SK-N-SH (cell line): ENCODE data around the gene LSMEM2. TPM values are rescaled to one million over a fixed set of nuclear protein-coding genes. Genes with fewer than 3 reads are reported as not detected.
A peak's percentile ranks its signal among the peaks of the same experiment; 100 is the strongest.

ENCODE experiments used
- CTCF ChIA-PET: fragments of 300-600, 350-600 bp; formaldehyde crosslinking; extraction: SDS; loops from one replicate; lab custom pipeline; 2021; lab: Yijun Ruan, JAX
- POLR2A ChIA-PET: fragments of 350-600 bp; sonication (Branson Sonifier 250); formaldehyde crosslinking; extraction: SDS; loops from one replicate; lab custom pipeline; 2020; ENCODE audit warnings: antibody characterized with exemption, inconsistent platforms; lab: Yijun Ruan, JAX
- DNase-seq: peaks from one replicate; pipeline ENCODE4 v3.0.0; 2012
- H2AFZ ChIP-seq: fragments of 200-600 bp; sonication (generic); 2 replicates; pipeline ENCODE4 v1.8.1; 2016; ENCODE audit warnings: antibody characterized with exemption, mild to moderate bottlenecking, low read depth
- H3F3A ChIP-seq: fragments of 200-600 bp; sonication (generic); replicated peaks from 2 replicates; pipeline ENCODE3; 2016; ENCODE audit warnings: antibody characterized with exemption, mild to moderate bottlenecking; ENCODE audit not compliant: insufficient read depth
- H3K27ac ChIP-seq, 2 experiments: fragments of 200-500 bp in 1 of 2; fragments of 200-600 bp in 1 of 2; sonication (Bioruptor generic) in 1 of 2; sonication (generic), shearing (Covaris generic) in 1 of 2; 2 replicates each; pipeline versions ENCODE4 v1.5.1 to v1.6.1; 2014 to 2016; ENCODE audit warnings: low read depth in 2 of 2, inconsistent platforms in 1 of 2, low read length in 1 of 2, mild to moderate bottlenecking in 1 of 2, mixed read lengths in 1 of 2
- H3K27me3 ChIP-seq: fragments of 200-600 bp; sonication (generic), shearing (Covaris generic); 2 replicates; pipeline ENCODE4 v1.6.1; 2016; ENCODE audit warnings: mixed run types; ENCODE audit not compliant: insufficient read depth
- H3K36me3 ChIP-seq, 2 experiments: fragments of 200-500 bp in 1 of 2; fragments of 200-600 bp in 1 of 2; sonication (Bioruptor generic) in 1 of 2; sonication (generic) in 1 of 2; replicated peaks in 1 of 2; 2 replicates each; pipeline versions ENCODE3 to v1.5.1; 2014 to 2016; ENCODE audit warnings: low read length in 1 of 2, mild to moderate bottlenecking in 1 of 2; ENCODE audit not compliant: insufficient read depth in 2 of 2, control insufficient read depth in 1 of 2
- H3K4me1 ChIP-seq, 2 experiments: fragments of 200-500 bp in 1 of 2; fragments of 200-600 bp in 1 of 2; sonication (Bioruptor generic) in 1 of 2; sonication (generic), shearing (Covaris generic) in 1 of 2; 2 replicates each; pipeline versions ENCODE4 v1.5.1 to v1.6.1; 2014 to 2016; ENCODE audit warnings: low read depth in 1 of 2, low read length in 1 of 2, mixed run types in 1 of 2; ENCODE audit not compliant: insufficient read depth in 2 of 2, control insufficient read depth in 1 of 2
- H3K4me2 ChIP-seq: fragments of 200-600 bp; sonication (generic), shearing (Covaris generic); 2 replicates; pipeline ENCODE4 v1.6.1; 2017; ENCODE audit warnings: mixed run types
- H3K4me3 ChIP-seq, 2 experiments: fragments of 200-500 bp in 1 of 2; fragments of 200-600 bp in 1 of 2; sonication (Bioruptor generic) in 1 of 2; sonication (generic), shearing (Covaris generic) in 1 of 2; 2 replicates each; pipeline versions ENCODE4 v1.5.1 to v1.8.1; 2014 to 2016; ENCODE audit warnings: low read depth in 2 of 2, inconsistent platforms in 1 of 2, low read length in 1 of 2, mild to moderate bottlenecking in 1 of 2, mixed read lengths in 1 of 2, moderate library complexity in 1 of 2
- H3K79me2 ChIP-seq: fragments of 200-600 bp; sonication (generic); 2 replicates; pipeline ENCODE4 v1.8.1; 2017; ENCODE audit warnings: mild to moderate bottlenecking; ENCODE audit not compliant: insufficient read depth
- H3K9ac ChIP-seq: fragments of 200-600 bp; sonication (generic); 2 replicates; pipeline ENCODE4 v1.6.1; 2017; ENCODE audit warnings: mixed run types
- H3K9me2 ChIP-seq: fragments of 200-600 bp; sonication (generic); 2 replicates; pipeline ENCODE4 v1.6.1; 2017; ENCODE audit warnings: mixed run types
- H3K9me3 ChIP-seq: fragments of 200-600 bp; sonication (generic); 2 replicates; pipeline ENCODE4 v1.6.1; 2017; ENCODE audit warnings: mixed run types, mild to moderate bottlenecking, moderate library complexity
- H4K20me1 ChIP-seq: fragments of 200-600 bp; sonication (generic); 2 replicates; pipeline ENCODE4 v1.6.1; 2017; ENCODE audit warnings: mild to moderate bottlenecking, mixed run types; ENCODE audit not compliant: insufficient read depth
- ELF1 ChIP-seq: IDR thresholded peaks from 2 replicates; pipeline ENCODE4 v1.4.0; 2012
- FOSL2 ChIP-seq: IDR thresholded peaks from 2 replicates; pipeline ENCODE4 v1.4.0; 2012; ENCODE audit warnings: low read depth, mild to moderate bottlenecking, moderate library complexity, borderline replicate concordance
- GABPA ChIP-seq: IDR thresholded peaks from 2 replicates; pipeline ENCODE4 v1.4.0; 2012; ENCODE audit warnings: low read depth, mild to moderate bottlenecking
- MXI1 ChIP-seq: IDR thresholded peaks from 2 replicates; pipeline ENCODE4 v1.6.1; 2012; ENCODE audit warnings: mild to moderate bottlenecking, low read depth, low read length, improper control_type of control experiment
- NFIC ChIP-seq: IDR thresholded peaks from 2 replicates; pipeline ENCODE4 v1.4.0; 2012; ENCODE audit warnings: borderline replicate concordance
- NRF1 ChIP-seq: IDR thresholded peaks from 2 replicates; pipeline ENCODE4 v1.6.1; 2012; ENCODE audit warnings: low read depth, mild to moderate bottlenecking, low read length
- POLR2AphosphoS5 ChIP-seq: IDR thresholded peaks from 2 replicates; pipeline ENCODE4 v1.6.1; 2012; ENCODE audit warnings: low read depth, low read length
- RCOR1 ChIP-seq: fragments of 150-350 bp; IDR thresholded peaks from 2 replicates; pipeline ENCODE4 v1.6.1; 2017; ENCODE audit warnings: antibody characterized with exemption, low read length
- RXRA ChIP-seq: IDR thresholded peaks from 2 replicates; pipeline ENCODE4 v1.4.0; 2012; ENCODE audit warnings: low read depth, mild to moderate bottlenecking, borderline replicate concordance
- SMC3 ChIP-seq: IDR thresholded peaks from 2 replicates; pipeline ENCODE4 v1.6.1; 2012; ENCODE audit warnings: low read depth, low read length, improper control_type of control experiment
- TAF1 ChIP-seq: IDR thresholded peaks from 2 replicates; pipeline ENCODE4 v1.6.1; 2012; ENCODE audit warnings: low read depth, mild to moderate bottlenecking, low read length, moderate library complexity, borderline replicate concordance
- TEAD4 ChIP-seq: IDR thresholded peaks from 2 replicates; pipeline ENCODE4 v1.4.0; 2012; ENCODE audit warnings: mild to moderate bottlenecking, borderline replicate concordance; ENCODE audit not compliant: insufficient read depth
- WGBS: methylation state at CpG from one replicate; pipeline ENCODE4 v1.1.6; 2017; ENCODE audit warnings: low lambda C conversion rate; 5-methylcytosine and 5-hydroxymethylcytosine counted together
- polyA plus RNA-seq, 3 experiments: library from polyadenylated mRNA; depleted of rRNA; stranded (reverse); fragments of >200 nt; gene quantifications; 2 replicates each; pipeline ENCODE4 v1.2.3, GENCODE V29; 2012
- TF ChIP-seq, protein P1 (sequence below): IDR thresholded peaks from 2 replicates; pipeline ENCODE4 v1.4.0; 2012; ENCODE audit warnings: low read depth, borderline replicate concordance
- TF ChIP-seq, protein P2 (sequence below): IDR thresholded peaks from 2 replicates; pipeline ENCODE4; 2012
- TF ChIP-seq, protein P3 (sequence below): IDR thresholded peaks from 2 replicates; pipeline ENCODE4 v1.4.0; 2012; ENCODE audit warnings: low read depth
- TF ChIP-seq, protein P4 (sequence below): IDR thresholded peaks from 2 replicates; pipeline ENCODE4 v1.6.1; 2012; ENCODE audit warnings: mild to moderate bottlenecking, low read depth, low read length, moderate library complexity
- TF ChIP-seq, protein P5 (sequence below): IDR thresholded peaks from 2 replicates; pipeline ENCODE4 v1.4.0; 2012; ENCODE audit warnings: low read depth, borderline replicate concordance

LSMEM2 gene
- polyA plus RNA-seq, 1 of the 3 experiments (the other 2 are of a cell fraction) = 0.03 TPM

DNA sequence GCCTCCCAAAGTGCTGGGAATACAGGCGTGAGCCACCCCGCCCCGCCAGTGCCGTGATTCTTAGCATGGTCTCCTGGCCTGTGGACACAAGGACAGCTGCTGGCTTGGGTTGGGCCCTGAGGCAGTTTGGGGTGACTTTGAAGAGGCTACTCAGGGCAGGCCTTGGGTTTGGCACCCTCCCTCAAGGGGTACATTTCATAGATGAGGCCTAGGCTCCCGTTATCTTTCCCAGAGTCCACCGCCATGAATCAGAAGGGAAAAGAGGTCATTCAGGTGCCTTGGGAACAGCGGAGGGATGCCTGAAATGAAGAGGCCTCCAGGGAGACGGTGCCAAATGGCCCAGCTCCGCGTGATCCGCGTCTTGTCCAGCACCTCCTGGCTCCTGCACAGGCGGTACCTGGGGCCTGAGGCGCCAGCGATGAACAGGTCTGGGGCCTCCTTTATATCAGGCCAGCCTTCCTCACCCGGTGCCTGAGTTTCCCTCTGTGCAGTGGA, 33.6 kb upstream of the LSMEM2 start:
- H2AFZ ChIP-seq = no peak overlapping the region
- peaks cover 43% of the 10 kb centered on the region for H3F3A ChIP-seq
- CTCF ChIA-PET = interaction anchor here (0.7 to 61.6 kb wide), 7 partner anchors 13 to 78 kb away, joined by 3 to 1375 read pairs (median 3); partner anchors contain the start of genes GNAI2 and GNAT1
- H3K27ac ChIP-seq = peak overlapping the region; percentile 72 to 89
- no peak for DNase-seq
- TF ChIP-seq TEAD4 (no peak), NRF1 (no peak), MXI1 (no peak), ELF1 (no peak), GABPA (no peak), RCOR1 (no peak), FOSL2 (no peak), NFIC (no peak), POLR2AphosphoS5 (no peak), TAF1 (no peak), RXRA (no peak)
- TF ChIP-seq, protein P1, sequence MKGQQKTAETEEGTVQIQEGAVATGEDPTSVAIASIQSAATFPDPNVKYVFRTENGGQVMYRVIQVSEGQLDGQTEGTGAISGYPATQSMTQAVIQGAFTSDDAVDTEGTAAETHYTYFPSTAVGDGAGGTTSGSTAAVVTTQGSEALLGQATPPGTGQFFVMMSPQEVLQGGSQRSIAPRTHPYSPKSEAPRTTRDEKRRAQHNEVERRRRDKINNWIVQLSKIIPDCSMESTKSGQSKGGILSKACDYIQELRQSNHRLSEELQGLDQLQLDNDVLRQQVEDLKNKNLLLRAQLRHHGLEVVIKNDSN = no peak
- TF ChIP-seq, protein P2, sequence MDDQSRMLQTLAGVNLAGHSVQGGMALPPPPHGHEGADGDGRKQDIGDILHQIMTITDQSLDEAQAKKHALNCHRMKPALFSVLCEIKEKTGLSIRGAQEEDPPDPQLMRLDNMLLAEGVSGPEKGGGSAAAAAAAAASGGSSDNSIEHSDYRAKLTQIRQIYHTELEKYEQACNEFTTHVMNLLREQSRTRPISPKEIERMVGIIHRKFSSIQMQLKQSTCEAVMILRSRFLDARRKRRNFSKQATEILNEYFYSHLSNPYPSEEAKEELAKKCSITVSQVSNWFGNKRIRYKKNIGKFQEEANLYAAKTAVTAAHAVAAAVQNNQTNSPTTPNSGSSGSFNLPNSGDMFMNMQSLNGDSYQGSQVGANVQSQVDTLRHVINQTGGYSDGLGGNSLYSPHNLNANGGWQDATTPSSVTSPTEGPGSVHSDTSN = no peak
- TF ChIP-seq, protein P3, sequence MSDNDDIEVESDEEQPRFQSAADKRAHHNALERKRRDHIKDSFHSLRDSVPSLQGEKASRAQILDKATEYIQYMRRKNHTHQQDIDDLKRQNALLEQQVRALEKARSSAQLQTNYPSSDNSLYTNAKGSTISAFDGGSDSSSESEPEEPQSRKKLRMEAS = no peak
- peaks cover 35 to 36% of the 10 kb centered on the region in 2 experiments; a peak in 3 of 4 replicates for H3K4me1 ChIP-seq
- no peaks in the 10 kb centered on the region for H3K9me2 ChIP-seq
- H4K20me1 ChIP-seq = peaks cover 91% of the 10 kb centered on the region
- peaks cover 100% of the 10 kb centered on the region for H3K79me2 ChIP-seq
- no peaks in the 10 kb centered on the region for H3K27me3 ChIP-seq
- H3K4me2 ChIP-seq = peak overlapping the region; percentile 73
- peaks cover 0 to 14% of the 10 kb centered on the region in 2 experiments for H3K36me3 ChIP-seq
- H3K4me3 ChIP-seq = no peak overlapping the region; a peak in 1 of 4 replicates
- 92% methylated on average over 16 of the region's 16 CpGs for WGBS
- no peaks in the 10 kb centered on the region for H3K9me3 ChIP-seq
- POLR2A ChIA-PET = no interaction called here
- H3K9ac ChIP-seq = peak overlapping the region; percentile 55; the same call in 1 of the 2 replicates

DNA sequence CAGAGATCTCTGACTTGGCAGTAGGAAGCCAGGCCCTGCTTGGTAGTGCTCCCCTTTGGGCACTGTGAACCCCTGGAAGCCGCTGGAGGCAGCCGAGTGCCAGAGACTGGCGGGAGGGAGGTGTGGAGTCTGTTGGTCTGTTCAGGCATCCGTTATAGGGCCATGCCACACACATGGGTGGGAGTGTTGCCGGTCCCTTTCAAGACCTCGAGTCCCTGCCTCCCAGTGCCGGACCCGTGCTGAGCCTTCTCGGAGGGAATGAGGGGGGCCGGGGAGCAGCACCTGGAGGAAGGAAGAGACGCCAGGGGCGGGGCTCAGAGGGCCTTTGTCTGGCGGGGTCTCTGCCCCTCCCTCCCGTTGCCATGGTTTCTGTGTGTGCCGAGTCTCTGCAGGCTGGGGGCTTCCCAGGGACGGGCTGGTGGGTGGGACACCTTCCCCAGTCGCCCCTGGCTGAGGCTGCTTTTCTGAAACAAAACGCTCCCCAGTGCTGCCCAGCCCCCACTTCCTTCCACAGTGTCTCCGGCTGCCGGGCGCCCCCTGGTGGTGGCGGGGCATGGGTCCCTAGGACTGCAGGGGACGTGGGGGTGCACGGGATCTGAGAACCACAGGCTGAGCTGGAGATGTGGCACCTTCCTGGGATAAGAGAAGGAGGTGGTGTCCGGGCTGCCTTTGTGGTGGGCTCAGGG, 32.9 kb upstream of the LSMEM2 start:
- Histone ChIP-seq H4K20me1 (peaks cover 91% of the 10 kb centered on the region), H3K27ac (peak overlapping the region; percentile 72 to 89), H3K4me3 (peak overlapping the region; percentile 46 to 57), H3K79me2 (peaks cover 100% of the 10 kb centered on the region), H3K9ac (peak overlapping the region; percentile 55; the same call in 1 of the 2 replicates), H3K36me3 (peaks cover 0 to 15% of the 10 kb centered on the region in 2 experiments), H3K9me3 (no peaks in the 10 kb centered on the region), H3K27me3 (no peaks in the 10 kb centered on the region), H3F3A (peaks cover 43% of the 10 kb centered on the region), H3K4me2 (peak overlapping the region; percentile 73), H3K9me2 (no peaks in the 10 kb centered on the region), H3K4me1 (peaks cover 35 to 36% of the 10 kb centered on the region in 2 experiments; a peak in 3 of 4 replicates), H2AFZ (no peak overlapping the region)
- WGBS = 6% methylated on average over 14 of the region's 25 CpGs
- peak; percentile 95 for DNase-seq
- POLR2A ChIA-PET = interaction anchor here (1.0 to 1.5 kb wide), 4 partner anchors 10 to 64 kb away, joined by 3 to 4 read pairs (median 4); partner anchors contain the start of gene GNAI2
- CTCF ChIA-PET = interaction anchor here (0.6 to 61.6 kb wide), 31 partner anchors 12 to 370 kb away, joined by 3 to 1375 read pairs (median 4); partner anchors contain the start of genes GNAI2, GNAT1, IFRD2 and SLC38A3
- TF ChIP-seq TAF1 (no peak), NRF1 (no peak), SMC3 (peak; percentile 90), TEAD4 (no peak)
- TF ChIP-seq, protein P4, sequence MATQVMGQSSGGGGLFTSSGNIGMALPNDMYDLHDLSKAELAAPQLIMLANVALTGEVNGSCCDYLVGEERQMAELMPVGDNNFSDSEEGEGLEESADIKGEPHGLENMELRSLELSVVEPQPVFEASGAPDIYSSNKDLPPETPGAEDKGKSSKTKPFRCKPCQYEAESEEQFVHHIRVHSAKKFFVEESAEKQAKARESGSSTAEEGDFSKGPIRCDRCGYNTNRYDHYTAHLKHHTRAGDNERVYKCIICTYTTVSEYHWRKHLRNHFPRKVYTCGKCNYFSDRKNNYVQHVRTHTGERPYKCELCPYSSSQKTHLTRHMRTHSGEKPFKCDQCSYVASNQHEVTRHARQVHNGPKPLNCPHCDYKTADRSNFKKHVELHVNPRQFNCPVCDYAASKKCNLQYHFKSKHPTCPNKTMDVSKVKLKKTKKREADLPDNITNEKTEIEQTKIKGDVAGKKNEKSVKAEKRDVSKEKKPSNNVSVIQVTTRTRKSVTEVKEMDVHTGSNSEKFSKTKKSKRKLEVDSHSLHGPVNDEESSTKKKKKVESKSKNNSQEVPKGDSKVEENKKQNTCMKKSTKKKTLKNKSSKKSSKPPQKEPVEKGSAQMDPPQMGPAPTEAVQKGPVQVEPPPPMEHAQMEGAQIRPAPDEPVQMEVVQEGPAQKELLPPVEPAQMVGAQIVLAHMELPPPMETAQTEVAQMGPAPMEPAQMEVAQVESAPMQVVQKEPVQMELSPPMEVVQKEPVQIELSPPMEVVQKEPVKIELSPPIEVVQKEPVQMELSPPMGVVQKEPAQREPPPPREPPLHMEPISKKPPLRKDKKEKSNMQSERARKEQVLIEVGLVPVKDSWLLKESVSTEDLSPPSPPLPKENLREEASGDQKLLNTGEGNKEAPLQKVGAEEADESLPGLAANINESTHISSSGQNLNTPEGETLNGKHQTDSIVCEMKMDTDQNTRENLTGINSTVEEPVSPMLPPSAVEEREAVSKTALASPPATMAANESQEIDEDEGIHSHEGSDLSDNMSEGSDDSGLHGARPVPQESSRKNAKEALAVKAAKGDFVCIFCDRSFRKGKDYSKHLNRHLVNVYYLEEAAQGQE = no peak
- TF ChIP-seq, protein P5, sequence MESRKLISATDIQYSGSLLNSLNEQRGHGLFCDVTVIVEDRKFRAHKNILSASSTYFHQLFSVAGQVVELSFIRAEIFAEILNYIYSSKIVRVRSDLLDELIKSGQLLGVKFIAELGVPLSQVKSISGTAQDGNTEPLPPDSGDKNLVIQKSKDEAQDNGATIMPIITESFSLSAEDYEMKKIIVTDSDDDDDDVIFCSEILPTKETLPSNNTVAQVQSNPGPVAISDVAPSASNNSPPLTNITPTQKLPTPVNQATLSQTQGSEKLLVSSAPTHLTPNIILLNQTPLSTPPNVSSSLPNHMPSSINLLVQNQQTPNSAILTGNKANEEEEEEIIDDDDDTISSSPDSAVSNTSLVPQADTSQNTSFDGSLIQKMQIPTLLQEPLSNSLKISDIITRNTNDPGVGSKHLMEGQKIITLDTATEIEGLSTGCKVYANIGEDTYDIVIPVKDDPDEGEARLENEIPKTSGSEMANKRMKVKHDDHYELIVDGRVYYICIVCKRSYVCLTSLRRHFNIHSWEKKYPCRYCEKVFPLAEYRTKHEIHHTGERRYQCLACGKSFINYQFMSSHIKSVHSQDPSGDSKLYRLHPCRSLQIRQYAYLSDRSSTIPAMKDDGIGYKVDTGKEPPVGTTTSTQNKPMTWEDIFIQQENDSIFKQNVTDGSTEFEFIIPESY = no peak
